Right lobe of liver (tissue), 6 donors: ENCODE measurements around the gene VDAC1. TPM values are rescaled to one million over a fixed set of nuclear protein-coding genes. Genes with fewer than 3 reads are reported as not detected.

Experiments
- ATAC-seq, 4 donors: fragments of 200-7000 bp; cut with Tn5 transposase; one replicate each; pipeline ENCODE4 v1.9.1; 2020; ENCODE audit warnings: mild to moderate bottlenecking in 4 of 4, moderate library complexity in 4 of 4
- DNase-seq, 3 donors: peaks; one replicate each; pipeline ENCODE4 v3.0.0-alpha.2; 2020
- H3K27ac ChIP-seq, 3 donors: fragments of 200-600 bp; one replicate each; pipeline ENCODE4 v1.8.0; 2022
- H3K27me3 ChIP-seq, 2 donors: fragments of 200-600 bp; one replicate each; pipeline ENCODE4 v1.8.0; 2022
- H3K36me3 ChIP-seq, 4 donors: fragments of 200-600 bp; sonication (generic) in 1 of 4; one replicate each; pipeline versions ENCODE4 v1.5.1 to v1.8.0; 2017 to 2022; ENCODE audit warnings: control low read depth in 1 of 4
- H3K4me1 ChIP-seq, 4 donors: fragments of 200-600 bp; sonication (generic) in 1 of 4; one replicate each; pipeline versions ENCODE4 v1.5.1 to v1.8.0; 2017 to 2022; ENCODE audit warnings: control low read depth in 1 of 4
- H3K4me3 ChIP-seq, 3 donors: fragments of 200-600 bp; one replicate each; pipeline ENCODE4 v1.8.0; 2022
- H3K9me3 ChIP-seq, 4 donors: fragments of 200-600 bp; sonication (generic) in 1 of 4; one replicate each; pipeline versions ENCODE4 v1.5.1 to v1.8.0; 2017 to 2022; ENCODE audit warnings: control low read depth in 1 of 4
- POLR2A ChIP-seq: fragments of 450-650 bp; IDR thresholded peaks from one replicate; pipeline ENCODE4 v1.6.1; 2017; ENCODE audit warnings: antibody characterized with exemption, mild to moderate bottlenecking
- WGBS: methylation state at CpG from one replicate; pipeline ENCODE4 v1.1.6; 2018; ENCODE audit warnings: low coverage, low lambda C conversion rate; ENCODE audit not compliant: insufficient coverage; ENCODE audit errors: missing lambda C conversion rate; 5-methylcytosine and 5-hydroxymethylcytosine counted together
- intact Hi-C, 2 donors: fragments of 100-400 bp; cut with DNase I; formaldehyde crosslinking; loops; one replicate each; pipeline versions ENCODE4 v1.11.2 to v1.14.1; 2022
- total RNA-seq, 6 experiments: library from RNA; depleted of rRNA in 2 of 6; stranded (reverse); fragments of >200 nt in 2 of 6; fragmentation: NEBNext Ultra II Directional in 3 of 6; extraction: Animal tissue kit (Norgen Biotek cat#: 25700) in 3 of 6; gene quantifications; one replicate each; pipeline versions ENCODE4 v1.1.0 to v1.2.4, GENCODE V29; 2016 to 2023
- TF ChIP-seq, protein P1 (sequence below), 4 donors: fragments of 200-600 bp in 3 of 4; fragments of 450-650 bp in 1 of 4; IDR thresholded peaks; one replicate each; pipeline versions ENCODE4 v1.5.1 to v1.8.0; 2016 to 2022; ENCODE audit warnings: antibody characterized with exemption in 4 of 4, mild to moderate bottlenecking in 2 of 4
- donor health status: DM: no; HTN: yes; CAD: no.
- donor health status: DM: no; HTN: no; CAD: no.
- donor health status: DM: no; HTN: no; CAD: no.
- donor health status: DM: no; HTN: yes; CAD: no.
- donor health status: DM: no; HTN: yes; CAD: no.

VDAC1 gene
- total RNA-seq, 6 experiments from 2014 or later: 101 to 209 (median 128) TPM

DNA sequence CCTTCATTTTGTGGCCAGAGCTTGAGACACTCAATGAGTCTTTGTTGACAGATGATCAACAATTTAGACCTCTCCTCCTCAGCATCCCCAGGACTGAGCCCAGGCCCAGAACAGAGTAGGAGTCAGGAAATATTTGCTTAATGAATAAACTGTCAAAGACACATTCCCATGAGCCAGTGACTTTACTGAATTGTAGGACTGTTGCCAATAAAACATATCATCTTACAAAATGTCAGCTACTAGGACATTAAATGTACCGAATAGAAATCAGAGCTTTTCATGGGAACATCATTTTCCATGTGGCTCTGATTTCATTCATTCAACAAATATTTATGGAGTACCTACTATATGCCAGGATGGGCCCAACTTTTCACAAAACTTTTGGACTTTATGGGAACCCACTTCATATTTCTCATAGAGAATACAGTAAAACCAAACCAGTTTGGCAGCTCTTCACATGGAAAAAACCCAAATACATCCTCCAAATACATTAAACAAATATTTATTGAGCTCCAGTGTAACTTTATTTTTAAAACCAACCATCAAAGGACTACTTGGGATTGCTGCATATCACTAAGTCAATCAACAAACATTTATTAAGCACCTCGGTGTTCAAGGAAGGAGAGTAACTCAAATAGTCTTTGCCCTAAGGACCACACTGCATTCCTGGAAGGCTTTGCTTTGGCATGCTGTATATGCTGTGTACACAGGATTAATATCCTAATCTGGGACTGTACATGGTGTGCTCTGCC lies 11.4 kb downstream of the VDAC1 start:
- Histone ChIP-seq H3K4me3 (no peak overlapping the region), H3K36me3 (peaks cover 0 to 37% (median 16%) of the 10 kb centered on the region in 4 donors), H3K27me3 (no peaks in the 10 kb centered on the region), H3K9me3 (no peaks in the 10 kb centered on the region), H3K4me1 (peaks cover 0 to 36% (median 12%) of the 10 kb centered on the region in 4 donors), H3K27ac (no peak overlapping the region)
- ATAC-seq: peak in 1 of 4 donors; percentile 45
- intact Hi-C loops: no loop called here
- TF ChIP-seq, protein P1, sequence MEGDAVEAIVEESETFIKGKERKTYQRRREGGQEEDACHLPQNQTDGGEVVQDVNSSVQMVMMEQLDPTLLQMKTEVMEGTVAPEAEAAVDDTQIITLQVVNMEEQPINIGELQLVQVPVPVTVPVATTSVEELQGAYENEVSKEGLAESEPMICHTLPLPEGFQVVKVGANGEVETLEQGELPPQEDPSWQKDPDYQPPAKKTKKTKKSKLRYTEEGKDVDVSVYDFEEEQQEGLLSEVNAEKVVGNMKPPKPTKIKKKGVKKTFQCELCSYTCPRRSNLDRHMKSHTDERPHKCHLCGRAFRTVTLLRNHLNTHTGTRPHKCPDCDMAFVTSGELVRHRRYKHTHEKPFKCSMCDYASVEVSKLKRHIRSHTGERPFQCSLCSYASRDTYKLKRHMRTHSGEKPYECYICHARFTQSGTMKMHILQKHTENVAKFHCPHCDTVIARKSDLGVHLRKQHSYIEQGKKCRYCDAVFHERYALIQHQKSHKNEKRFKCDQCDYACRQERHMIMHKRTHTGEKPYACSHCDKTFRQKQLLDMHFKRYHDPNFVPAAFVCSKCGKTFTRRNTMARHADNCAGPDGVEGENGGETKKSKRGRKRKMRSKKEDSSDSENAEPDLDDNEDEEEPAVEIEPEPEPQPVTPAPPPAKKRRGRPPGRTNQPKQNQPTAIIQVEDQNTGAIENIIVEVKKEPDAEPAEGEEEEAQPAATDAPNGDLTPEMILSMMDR (IDR thresholded peaks at IDR 0.05): no peak
- TF ChIP-seq POLR2A: no peak
- no peak for DNase-seq
- 48% methylated on average over 2 of the region's 2 CpGs for WGBS

DNA sequence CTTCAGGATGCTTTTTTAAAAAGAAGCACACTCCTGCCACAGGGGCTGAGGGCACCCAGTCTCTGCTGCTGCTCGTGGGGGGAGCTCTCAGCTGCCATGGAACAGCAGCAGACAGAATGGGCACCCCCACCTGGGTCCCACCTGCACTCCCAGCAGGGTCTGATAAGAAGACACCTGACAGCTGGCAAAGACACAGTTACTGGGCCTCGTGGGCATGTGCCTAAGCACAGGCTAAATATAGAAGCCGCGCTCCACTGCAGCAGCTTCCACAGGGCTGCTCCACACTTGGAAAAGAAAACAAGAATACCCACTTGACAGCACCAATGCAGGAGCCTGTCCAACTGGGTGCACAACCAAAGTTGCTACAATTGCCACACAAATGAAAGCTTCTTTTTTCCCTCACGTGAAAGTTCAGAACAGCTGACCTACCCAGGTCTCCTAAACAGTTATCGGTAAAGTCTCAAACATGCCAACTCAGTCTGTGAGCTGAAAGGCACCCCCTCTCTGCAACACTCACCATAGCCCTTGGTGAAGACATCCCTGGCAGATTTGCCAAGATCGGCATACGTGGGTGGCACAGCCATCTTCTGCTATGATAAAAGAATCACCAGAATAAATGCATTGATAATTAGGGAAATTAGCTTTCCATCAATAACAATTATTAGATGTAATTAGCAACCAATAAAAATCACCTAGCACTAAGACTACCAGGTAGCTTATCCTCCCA lies 12.2 kb downstream of the VDAC1 start:
- ATAC-seq: no peak

DNA sequence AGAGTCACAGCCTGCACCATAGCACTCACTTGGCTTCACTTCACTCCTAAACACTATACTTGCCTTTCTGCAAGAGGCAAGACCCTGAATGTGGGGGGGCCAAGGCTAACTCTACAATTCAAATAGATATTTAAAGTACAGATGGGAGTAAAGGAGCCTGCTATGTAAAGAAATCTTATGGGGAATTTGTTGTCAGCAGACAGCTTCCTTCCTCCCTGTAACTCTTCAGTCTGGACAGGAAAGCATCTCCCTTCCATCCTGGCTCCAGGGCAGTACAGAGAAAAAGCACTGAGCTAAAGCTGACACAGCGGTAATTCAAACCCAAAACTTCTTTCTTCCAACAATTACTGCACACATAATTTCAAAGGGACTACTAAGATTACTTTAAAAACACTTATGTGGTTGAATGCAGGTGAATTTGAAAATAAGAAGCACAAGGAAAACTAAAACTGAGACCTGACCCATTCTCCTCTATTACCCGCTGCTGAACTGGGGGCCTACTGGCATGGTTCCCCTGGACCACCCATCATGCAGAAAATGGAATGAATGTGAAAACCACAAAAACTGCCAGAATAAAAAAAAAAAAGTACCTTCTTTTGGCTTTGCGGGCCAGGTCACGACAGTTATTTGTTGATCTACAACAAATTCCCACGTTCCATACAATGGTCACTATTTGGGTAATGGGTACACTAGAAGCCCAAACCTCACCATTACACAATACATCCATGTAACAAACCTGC lies 13.4 kb downstream of the VDAC1 start:
- Histone ChIP-seq H3K9me3 (no peaks in the 10 kb centered on the region), H3K27me3 (no peaks in the 10 kb centered on the region), H3K27ac (no peak overlapping the region), H3K36me3 (peaks cover 0 to 51% (median 25%) of the 10 kb centered on the region in 4 donors), H3K4me3 (no peak overlapping the region), H3K4me1 (peaks cover 0 to 28% (median 8%) of the 10 kb centered on the region in 4 donors)
- ATAC-seq (no peak), DNase-seq (no peak)
- no peak for TF ChIP-seq POLR2A
- TF ChIP-seq, protein P1 (IDR thresholded peaks at IDR 0.05): no peak
- intact Hi-C loops: no loop called here
- WGBS: 90% methylated on average over 5 of the region's 5 CpGs

More for the DNA sequence above, 12.2 kb downstream of the VDAC1 start:
- TF ChIP-seq POLR2A: no peak
- TF ChIP-seq, protein P1 (IDR thresholded peaks at IDR 0.05): no peak
- WGBS: 61% methylated on average over 5 of the region's 8 CpGs
- Histone ChIP-seq H3K27ac (no peak overlapping the region), H3K9me3 (no peaks in the 10 kb centered on the region), H3K4me1 (peaks cover 0 to 36% (median 12%) of the 10 kb centered on the region in 4 donors), H3K27me3 (no peaks in the 10 kb centered on the region), H3K4me3 (no peak overlapping the region), H3K36me3 (peaks cover 0 to 44% (median 16%) of the 10 kb centered on the region in 4 donors)
- DNase-seq: no peak
- intact Hi-C loops: no loop called here

DNA sequence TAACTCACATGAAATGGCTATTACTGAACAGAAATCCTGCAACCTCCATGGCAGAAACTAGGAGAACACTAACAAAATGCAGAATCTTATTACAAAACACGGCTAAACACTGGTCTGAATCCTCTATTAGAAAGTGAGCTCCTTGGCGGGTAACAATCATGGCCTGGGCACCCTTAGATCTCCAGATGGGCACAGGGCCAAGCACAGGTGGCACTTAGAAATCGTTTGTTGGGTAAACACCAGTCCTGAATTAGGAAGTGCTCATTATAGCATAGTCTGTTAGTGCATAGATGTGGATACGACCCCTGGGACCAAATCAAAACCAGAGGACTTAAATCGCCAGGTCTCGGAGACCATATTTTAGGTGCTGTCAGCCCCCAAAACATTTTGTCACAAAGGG lies 14.4 kb downstream of the VDAC1 start:
- Histone ChIP-seq H3K4me3 (no peak overlapping the region), H3K27ac (no peak overlapping the region), H3K9me3 (no peaks in the 10 kb centered on the region), H3K27me3 (no peaks in the 10 kb centered on the region), H3K36me3 (peaks cover 0 to 60% (median 25%) of the 10 kb centered on the region in 4 donors), H3K4me1 (peaks cover 0 to 18% (median 2%) of the 10 kb centered on the region in 4 donors)
- 64% methylated on average over 3 of the region's 6 CpGs for WGBS
- DNase-seq (no peak), ATAC-seq (no peak)
- intact Hi-C loops: no loop called here
- TF ChIP-seq, protein P1 (IDR thresholded peaks at IDR 0.05): no peak
- no peak for TF ChIP-seq POLR2A
